CD1c-positive myeloid dendritic cell (primary cell): ENCODE data around the gene FAM124B.
"Not testable (repeated sequence)": the region's sequence is repeated elsewhere in the genome, so short reads cannot be mapped to it uniquely, and the experiment has no call there.

Experiments used
- DNase-seq: peaks from one replicate; pipeline ENCODE4 v3.0.0-alpha.2; 2016; ENCODE audit errors: extremely low spot score

FAM124B gene

DNA sequence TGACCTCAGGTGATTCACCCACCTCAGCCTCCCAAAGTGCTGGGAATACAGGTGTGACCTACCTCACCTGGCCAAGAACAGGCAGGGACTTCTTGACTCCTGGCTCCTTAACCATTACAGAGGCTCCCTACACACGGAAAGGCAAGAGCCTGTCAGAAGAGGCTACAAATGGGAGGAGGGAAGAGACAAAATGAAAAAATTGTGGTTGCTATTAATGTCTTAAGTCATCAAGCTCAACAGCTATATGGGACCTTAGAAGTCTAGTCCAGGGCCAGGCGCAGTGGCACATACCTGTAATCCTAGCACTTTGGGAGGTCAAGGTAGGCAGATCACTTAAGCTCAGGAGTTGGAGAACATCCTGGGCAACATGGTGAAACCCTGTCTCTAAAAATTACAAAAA is 11.5 kb upstream of the FAM124B start:
- no peak for DNase-seq

DNA sequence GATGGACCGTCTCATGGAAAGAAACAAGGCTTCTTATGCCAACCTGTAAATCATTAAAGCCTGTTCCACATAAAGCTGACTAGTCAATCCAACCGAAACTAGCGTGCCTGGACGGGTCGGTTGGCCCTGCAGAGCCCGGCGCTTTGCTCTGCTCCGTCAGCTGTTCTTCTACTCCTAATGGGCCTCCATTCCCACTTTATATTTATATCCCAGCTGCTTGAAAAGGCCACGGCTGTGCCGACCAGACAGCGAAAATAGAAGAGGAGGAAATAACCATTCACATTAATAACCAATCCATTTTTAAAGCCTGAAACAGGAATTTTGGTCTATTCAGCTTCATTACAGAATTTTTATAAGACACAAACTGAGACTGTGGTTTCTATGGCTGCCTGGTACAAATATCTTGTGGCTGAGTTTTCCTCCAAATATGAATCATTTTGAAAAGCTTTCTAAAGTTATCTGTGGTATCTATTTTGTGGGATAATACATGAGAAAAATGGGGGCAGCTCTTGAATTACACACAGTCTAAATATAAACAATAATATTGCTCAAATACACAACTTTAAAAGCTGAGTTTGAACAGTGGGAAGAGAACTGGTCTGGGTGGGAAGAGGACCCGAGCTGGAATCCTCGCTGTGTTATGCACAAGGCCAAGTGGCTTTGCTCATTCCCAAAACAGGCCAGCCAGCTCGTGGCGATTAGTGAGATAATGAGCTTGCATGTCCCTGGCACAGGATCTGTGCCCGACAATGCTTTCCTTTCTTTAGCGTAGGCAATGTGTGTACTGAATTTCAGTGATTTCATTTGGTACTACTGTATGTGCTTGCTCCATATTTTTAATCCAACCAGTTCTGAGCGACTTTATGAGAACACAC is 10.5 kb upstream of the FAM124B start:
- no peak for DNase-seq

DNA sequence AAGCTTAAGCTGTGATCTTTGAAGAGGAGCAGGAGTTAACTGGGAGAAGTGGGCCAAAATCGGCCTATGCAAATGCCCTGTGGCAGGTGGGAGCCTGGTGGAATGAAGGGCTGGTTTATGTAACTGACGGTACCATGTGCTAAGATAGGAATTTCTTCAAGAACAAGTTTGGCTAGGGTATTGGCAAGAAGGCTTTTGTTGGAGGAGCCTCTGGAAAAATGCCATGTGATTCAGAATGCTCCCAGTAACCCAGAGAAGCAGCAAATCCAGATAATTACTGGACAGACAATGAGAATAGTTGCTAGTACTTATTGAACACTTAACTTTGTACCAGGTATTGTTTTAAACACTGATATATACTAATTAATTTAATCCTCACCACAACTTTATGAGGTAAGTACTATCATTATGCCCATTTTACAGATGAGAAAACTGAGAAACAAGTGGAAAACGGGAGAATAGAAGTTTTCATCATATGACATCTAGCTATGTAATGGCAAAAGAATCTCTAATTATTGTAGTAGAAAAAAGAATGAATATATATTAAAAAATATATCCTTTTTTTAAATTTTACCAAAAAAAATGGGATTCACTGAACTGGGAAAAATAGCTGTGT is 9.1 kb upstream of the FAM124B start:
- DNase-seq = no peak

DNA sequence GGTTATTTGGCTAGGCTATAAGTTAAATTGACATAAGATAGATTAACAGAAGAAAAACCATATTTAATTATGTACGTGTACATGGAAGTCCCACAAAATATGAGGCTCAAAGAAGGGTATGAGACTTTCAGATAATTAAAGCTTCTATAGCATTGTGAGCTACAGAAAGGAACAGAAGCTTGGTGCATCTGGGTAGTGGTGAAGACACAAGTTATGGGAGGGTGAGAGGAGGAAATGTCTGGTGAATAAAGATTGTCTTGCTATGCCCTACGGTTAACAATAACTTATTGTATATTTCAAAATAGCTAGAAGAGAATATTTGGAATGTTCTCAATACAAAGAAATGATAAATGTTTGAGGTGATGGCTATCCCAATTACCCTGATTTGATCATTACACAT is 6.8 kb upstream of the FAM124B start:
- no peak for DNase-seq

DNA sequence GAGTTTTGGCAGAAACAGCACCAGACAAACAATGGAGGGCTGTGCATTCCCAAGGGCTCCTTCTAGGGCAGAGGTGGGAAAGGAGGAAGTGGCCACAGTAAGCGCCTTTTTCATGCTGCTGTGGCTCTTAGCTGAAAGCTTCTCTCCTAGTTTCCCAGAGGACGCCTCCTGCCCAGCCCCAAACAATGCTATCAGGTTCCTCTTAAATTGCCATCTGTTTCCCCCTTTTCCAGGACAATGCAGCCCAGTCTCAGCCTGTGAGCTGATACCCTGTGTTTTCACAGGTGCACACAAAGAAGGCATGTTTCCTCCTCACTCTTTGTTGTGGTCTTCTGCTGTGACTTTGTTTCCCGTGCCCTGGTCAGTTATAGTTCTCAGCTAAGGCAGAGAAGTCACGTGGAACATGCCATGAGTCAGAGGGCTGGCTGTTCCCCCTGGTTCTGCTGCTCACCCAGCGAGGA is 5.4 kb upstream of the FAM124B start:
- DNase-seq = peak; percentile 24

DNA sequence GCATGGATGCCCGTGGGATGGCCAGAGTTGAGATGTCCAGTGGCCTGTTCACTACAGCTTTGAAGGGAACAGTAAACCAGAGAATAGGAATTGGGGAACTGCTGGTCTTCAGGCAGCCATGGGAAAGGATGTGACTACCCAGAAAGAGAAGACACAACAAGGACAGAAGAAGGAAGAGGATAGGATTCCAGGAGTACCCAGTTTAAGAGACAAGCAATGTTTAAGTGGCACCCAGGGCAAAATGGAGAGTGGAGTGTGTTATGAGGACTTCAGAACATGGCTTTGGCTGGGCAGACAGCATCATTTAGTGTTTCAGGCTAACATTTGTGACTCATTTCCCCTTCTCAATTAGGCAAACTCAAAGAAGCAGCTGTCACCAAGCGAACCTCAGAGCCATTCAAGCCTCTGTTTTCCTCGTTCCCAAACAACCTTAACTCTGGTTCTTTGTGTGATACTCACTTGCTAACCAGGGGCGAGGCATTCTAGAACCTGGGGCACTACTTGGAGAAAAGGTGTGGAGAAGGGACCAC is 4.0 kb upstream of the FAM124B start:
- DNase-seq = peak; percentile 31

DNA sequence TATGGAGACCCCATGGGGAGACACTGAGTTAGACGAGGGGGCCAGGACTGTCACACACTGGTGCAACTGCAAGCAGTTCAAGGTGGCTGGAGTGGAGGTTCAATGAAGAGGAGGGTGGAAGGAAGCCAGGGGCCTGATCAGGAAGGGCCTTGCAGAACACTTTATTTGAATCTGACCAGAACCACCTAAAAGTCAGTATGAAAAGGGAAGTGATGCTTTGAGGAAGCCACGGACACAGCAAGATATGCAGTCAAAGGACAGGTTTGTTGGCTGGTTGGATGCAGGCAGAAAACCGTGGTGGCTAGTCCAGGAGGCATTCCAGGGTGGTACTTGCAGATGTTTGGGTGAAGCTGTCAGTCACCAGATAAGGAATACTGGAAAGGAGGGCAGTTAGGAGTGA is 3.5 kb upstream of the FAM124B start:
- peak; percentile 53 for DNase-seq

DNA sequence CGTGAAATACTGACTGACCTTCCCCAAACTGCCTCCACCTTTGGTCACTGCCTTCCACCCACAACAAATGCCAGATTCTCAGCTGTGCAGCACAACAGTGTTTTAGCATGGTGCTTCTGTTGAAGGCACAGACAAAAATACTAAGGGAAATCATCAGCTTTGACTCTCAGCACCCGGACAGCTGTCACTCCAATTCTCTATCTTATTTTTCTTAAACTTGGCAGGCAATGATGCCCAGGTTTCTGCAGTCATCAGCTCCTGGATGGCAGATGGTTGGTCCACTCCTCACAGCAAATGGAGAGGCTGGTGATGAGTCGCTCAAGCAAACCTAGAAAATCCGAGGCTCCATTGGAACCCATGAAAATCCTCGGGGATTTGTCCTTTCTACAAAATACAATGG is 2.9 kb upstream of the FAM124B start:
- DNase-seq = peak; percentile 9

DNA sequence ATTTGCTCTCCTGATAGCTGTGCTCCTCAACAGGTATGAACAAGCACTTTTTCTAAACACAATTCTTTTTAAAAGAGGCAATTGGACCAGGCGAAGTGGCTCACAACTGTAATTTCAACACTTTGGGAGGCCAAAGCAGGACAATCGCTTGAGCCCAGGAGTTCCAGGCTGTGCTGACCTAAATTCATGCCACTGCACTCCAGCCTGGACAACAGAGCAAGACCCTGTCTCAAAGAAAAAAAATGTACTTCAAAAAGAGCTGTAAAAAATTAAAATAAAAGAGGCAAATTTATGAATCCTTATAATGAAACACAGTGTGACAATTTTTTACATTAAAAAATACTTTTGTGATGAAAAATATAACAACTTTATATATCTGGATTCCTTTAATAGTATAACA is 1.8 kb upstream of the FAM124B start:
- DNase-seq = no peak

DNA sequence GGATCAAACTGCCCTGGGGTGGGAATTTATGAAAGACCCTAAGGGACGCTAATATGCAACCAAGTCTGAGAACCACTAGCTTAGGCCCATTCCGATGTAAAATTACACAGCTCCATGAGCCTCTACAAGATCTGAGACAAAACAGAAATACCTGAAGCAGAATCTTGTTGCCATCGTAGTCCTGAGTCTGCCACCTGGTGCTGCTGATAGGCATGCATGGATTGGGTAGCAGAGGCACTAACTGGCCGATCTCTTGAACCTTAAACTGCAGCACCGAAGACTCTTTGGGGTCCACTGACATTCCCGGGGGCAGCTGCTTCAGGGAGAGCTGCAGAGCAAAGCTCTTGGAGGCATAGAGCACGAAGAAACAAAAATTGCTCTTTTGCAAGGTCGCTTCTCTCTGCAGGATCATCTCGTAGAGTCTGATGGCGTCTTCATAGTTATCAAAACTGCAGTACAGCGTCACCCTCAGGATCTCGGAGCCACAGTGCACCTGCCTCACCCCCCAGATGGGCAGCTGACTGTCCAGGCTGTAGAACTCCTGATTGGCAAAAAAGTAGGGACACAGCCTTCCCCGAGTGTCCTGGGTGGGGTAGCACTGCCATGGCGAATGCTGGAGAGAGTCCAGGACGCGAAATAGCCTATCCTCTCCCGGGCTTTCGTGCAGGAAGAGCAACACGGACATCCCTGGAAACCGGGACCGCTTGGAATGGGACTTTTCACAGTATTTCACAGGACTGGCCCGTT is 848 bp downstream of the FAM124B start:
- no peak for DNase-seq

DNA sequence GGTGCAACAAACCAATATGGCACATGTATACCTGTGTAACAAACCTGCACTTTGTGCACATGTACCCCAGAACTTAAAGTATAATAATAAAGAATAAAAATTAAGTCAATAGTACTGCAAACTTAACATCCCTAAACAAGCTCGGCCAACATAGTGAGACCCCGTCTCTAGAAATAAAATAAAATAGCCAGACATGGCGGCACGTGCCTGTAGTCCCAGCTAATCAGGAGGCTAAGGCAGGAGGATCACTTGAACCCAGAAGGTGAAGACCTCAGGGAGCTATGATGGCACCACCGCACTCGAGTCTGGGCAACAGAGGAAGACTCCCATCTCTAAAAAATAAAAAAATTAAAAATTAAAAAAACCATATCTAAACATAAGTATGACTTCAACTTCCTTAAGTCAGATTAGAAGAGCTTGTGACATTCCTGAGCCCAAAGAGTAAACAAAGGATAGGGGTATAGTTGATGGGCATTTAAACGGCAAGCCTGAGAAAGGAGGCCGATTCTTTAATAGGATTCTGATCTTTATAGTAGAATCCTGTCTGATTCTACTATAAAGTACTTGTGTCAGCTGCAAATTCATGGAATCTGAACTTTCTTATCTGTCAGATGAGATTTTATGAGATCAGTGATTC is 1.6 kb downstream of the FAM124B start:
- DNase-seq = no peak

DNA sequence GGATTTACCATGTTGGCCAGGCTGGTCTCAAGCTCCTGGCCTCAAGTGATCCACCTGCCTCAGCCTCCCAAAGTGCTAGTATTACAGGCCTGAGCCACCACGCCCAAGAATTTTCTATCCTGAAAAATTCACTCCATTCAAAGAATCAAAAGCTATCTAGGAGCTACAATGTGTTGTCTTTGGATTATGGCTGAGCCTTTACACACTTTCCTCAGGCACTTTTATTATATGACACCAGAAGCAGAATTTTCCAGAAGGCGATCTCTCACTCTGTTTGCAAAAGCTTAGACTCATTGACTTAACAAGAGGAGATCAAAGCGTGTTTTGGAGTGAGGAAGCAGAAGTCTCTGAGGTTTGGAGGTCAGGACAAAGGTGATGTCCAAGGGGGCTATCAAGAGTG is 3.6 kb downstream of the FAM124B start:
- no peak for DNase-seq

DNA sequence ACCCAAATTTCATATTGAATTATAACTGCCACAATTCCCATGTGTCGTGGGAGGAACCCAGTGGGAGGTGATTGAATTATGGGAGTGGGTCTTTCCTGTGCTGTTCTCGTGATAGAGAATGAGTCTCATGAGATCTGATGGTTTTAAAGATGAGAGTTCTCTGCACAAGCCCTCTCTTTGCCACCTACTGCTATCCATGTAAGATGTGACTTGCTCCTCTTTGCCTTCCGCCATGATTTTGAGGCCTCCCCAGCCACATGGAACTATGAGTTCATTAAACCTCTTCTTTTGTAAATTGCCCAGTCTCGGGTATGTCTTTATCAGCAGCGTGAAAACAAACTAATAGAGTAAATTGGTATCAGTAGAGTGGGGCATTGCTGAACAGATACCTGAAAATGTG is 4.8 kb downstream of the FAM124B start:
- not testable (repeated sequence) for DNase-seq

DNA sequence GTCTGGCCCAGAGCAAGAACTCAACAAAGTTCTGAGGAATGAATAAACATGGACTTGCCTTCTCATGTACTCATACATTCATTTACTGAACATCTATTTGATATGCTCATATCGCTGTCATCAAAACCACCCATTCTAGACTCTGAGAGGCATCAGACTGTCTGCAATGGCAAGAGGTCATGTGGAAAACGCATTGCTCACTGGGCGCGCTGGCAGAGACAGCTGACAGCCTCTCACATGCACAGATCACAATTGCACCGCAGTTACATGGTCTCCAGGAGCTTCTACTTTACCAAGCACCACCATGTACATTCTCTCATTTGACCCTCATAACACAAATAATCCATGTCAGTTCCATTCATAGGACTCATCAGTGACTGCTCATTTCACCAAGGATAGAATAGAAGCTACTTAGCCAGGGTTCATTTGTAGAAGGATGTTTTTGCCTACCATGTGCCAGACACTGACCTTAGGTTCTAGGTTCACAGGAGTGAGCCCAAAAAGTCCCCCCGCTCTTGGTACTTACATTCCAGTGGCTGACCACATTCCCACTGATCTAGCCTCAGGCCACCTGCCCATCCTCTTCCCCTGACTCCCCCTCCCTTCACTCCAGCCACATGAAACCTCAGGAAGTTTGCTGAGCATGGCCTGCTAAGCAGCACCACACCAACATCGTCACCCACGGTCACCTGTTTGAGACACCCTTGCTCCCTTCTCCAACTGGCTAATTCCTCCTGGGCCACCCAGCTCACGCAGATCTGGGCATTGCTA is 6.1 kb downstream of the FAM124B start:
- DNase-seq = no peak

DNA sequence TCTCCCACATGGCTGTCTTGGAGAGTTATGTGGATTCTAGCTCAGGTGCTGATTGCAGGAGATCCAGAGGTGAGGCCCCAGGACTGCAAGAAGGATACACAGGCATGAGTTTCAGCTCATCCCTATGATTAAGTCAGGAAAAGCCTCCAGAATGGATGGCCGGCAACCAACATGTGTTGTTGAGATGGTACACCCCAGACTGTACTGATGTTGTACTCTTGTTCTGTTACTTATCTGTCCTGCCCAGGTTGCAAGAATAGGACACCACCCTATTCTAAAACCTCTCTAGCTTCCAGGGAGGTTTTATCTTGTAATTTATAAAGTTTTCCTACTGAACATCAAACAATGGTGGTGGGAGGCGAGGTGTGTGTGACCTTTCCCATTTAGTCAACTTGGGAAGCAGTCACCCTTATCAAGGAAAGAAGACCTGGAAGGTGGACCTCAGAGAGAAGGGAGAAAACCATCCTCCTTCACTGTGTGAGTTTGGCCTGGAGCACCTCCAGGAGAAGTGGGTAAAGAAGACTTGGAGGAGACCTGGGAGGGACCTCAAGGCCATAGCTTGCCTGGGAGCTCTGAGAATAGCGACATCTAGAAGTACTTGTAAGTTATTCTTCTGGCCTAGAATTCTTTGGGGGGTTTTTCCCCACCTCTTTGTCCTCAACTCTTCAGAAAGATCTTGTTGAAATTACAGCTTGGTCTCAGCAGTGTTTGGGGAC is 8.6 kb downstream of the FAM124B start:
- no peak for DNase-seq

DNA sequence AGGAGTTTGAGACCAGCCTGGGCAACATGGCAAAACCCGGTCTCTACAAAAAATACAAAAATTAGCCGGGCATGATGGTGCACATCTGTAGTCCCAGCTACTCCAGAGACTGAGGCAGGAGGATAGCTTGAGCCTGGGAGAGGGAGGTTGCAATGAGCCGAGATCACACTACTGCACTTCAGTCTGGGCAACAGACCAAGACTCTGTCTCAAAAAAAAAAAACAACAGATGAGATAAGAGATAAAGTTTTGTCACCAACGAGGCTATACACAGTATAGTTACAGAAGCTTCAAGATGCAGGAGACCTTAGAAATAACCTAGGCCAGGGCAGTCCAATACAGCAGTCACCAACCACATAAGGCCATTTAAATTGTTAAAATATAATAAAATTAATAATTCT is 9.4 kb downstream of the FAM124B start:
- no peak for DNase-seq

DNA sequence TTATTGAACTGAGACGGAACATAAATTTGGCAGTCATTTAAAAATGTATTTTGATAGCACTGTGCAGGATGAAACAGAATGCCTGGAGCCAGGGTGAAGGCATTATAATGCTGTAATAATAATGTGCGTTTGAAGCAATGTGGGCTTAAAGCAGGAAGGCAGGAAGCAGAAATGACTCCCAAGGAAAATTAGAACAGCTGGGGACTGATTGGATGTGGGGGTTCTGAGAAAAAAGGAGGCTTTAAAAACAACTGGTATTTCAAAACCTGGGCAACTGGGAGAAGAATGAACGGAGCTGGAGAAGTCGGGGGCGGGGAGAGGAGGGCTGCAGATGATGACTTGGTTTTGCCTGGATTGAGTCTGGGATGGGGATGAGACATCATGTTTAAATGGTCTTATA is 12.6 kb downstream of the FAM124B start:
- DNase-seq = no peak

DNA sequence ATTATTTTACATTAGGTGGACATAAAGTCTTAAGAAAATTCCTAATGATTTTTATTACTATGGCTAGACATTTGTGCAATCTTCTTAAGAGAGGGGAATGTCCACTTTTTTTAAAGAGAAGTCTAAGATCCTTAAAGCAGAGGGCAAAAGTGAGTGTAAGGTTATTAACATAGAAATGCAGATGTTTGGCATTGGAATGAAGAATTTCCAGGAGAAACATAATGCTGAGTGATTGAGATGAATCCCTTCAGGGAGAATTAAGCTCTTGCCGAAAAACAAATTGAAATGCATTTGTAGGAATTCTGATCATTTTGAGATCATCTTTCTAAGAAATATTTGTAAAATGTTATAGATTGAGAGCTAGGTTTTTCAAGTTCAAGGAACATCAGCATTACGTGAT is 15.0 kb downstream of the FAM124B start:
- DNase-seq = no peak

DNA sequence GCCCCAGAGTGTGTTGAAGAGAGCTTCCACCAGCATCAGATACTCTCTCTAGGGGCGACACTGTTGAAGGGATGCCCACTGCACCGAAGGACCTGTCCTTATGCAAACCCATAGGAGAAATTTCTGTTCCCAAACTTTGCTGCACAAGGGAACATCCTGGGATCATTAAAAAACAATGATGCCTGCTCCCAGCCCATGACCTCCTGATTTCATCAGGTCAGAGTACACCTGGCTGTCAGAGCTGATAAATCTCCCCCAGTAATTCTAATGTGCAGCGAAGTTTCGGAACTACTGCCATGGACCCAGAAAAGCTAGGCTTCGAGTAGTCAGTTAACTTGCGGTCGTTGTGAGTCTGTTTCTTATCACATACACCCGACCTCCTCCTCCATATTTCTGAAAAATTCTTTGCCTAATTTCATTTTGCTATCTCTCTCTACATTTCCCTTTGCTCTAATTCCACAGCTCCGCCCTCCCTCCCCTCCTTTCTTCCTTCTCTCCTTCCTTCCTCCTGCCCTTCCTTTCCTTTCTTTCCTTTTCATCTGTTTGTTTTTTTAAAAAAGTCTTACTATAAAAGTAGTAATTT is 18.8 kb downstream of the FAM124B start:
- DNase-seq = no peak

DNA sequence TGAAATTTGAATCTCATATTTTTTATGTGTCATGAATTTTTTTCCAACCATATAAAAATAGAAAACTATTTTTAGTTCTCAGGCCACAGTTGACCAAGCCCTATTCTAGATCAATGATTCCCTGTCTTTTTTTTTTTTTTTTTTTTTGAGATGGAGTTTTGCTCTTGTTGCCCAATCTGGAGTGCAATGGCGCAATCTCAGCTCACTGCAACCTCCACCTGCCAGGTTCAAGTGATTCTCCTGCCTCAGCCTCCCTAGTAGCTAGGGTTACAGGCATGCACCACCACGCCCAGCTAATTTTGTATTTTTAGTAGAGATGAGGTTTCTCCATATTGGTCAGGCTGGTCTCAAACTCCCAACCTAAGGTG is 19.6 kb downstream of the FAM124B start:
- DNase-seq = not testable (repeated sequence)
